Nephron progenitor cell (in vitro differentiated cells): ENCODE measurements around the gene GATAD2A.

Source experiments
- DNase-seq: peaks from one replicate; pipeline ENCODE4 v3.0.0; 2021
- H3K27ac Mint-ChIP-seq: 2 replicates; pipeline ENCODE4 v1.8.0; 2021; ENCODE audit warnings: mild to moderate bottlenecking, moderate library complexity, mixed read lengths
- H3K27me3 Mint-ChIP-seq: 2 replicates; pipeline ENCODE4 v1.8.0; 2021; ENCODE audit warnings: mild to moderate bottlenecking, low read depth, mixed read lengths; ENCODE audit not compliant: poor library complexity
- H3K36me3 Mint-ChIP-seq: 2 replicates; pipeline ENCODE4 v1.8.0; 2021; ENCODE audit warnings: low read depth, mixed read lengths
- H3K4me1 Mint-ChIP-seq: 2 replicates; pipeline ENCODE4 v1.8.0; 2021; ENCODE audit warnings: mixed read lengths
- H3K4me3 Mint-ChIP-seq: 2 replicates; pipeline ENCODE4 v1.8.0; 2021; ENCODE audit warnings: mild to moderate bottlenecking, moderate library complexity, mixed read lengths
- H3K9me3 Mint-ChIP-seq: 2 replicates; pipeline ENCODE4 v1.8.0; 2021; ENCODE audit warnings: mild to moderate bottlenecking, moderate library complexity, mixed read lengths
- TF ChIP-seq, protein P1 (sequence below): fragments of 200-600 bp; sonication (generic); IDR thresholded peaks from 2 replicates; pipeline ENCODE4 v1.5.0; 2021; ENCODE audit warnings: antibody characterized with exemption

GATAD2A gene

DNA sequence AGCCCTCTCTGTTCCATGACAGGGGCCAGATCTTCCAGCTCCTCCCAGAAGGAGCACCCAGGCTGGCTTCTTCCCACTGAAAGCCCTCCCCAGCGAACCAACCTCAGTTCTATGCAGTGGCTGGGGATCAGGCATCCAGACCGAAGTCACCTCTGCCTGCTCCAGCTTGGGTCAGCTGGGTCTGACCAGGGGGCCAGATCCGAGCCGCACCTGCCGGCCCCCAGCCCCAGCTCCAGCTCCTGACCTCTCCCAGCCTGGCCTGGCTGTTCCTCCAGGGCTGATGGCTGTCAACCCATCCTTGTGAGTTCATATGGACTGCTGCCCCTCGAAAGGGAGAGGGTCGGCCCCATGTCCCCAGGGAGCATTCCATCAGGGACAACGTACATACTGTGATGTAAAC, 101.9 kb downstream of the GATAD2A start:
- TF ChIP-seq, protein P1, sequence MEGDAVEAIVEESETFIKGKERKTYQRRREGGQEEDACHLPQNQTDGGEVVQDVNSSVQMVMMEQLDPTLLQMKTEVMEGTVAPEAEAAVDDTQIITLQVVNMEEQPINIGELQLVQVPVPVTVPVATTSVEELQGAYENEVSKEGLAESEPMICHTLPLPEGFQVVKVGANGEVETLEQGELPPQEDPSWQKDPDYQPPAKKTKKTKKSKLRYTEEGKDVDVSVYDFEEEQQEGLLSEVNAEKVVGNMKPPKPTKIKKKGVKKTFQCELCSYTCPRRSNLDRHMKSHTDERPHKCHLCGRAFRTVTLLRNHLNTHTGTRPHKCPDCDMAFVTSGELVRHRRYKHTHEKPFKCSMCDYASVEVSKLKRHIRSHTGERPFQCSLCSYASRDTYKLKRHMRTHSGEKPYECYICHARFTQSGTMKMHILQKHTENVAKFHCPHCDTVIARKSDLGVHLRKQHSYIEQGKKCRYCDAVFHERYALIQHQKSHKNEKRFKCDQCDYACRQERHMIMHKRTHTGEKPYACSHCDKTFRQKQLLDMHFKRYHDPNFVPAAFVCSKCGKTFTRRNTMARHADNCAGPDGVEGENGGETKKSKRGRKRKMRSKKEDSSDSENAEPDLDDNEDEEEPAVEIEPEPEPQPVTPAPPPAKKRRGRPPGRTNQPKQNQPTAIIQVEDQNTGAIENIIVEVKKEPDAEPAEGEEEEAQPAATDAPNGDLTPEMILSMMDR: no peak
- Mint-ChIP-seq H3K36me3 (peaks cover 43% of the 10 kb centered on the region), H3K9me3 (no peaks in the 10 kb centered on the region), H3K4me1 (peaks cover 24% of the 10 kb centered on the region), H3K27me3 (no peaks in the 10 kb centered on the region), H3K4me3 (no peak overlapping the region), H3K27ac (peak overlapping the region; percentile 82)
- DNase-seq: no peak

DNA sequence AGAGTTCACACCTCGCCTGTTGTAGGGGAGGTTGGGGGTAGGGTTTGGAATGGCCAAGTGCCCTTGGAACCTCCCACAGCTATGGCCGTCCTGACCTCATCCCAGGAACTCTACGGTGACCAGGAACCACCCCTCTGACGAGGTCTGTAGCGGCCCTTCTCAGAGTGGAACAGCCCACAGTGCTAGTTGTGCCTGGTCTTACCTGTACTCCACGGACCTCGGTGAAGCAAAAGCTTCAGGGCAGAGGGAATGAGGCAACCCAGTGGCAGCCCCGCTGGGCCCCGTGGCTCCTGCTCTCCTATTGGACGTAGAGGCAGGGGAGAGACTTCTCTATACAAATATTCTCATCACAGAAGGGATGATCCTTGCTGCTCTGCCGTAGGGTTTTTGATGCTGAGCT, 102.7 kb downstream of the GATAD2A start:
- H3K9me3 Mint-ChIP-seq: no peaks in the 10 kb centered on the region

DNA sequence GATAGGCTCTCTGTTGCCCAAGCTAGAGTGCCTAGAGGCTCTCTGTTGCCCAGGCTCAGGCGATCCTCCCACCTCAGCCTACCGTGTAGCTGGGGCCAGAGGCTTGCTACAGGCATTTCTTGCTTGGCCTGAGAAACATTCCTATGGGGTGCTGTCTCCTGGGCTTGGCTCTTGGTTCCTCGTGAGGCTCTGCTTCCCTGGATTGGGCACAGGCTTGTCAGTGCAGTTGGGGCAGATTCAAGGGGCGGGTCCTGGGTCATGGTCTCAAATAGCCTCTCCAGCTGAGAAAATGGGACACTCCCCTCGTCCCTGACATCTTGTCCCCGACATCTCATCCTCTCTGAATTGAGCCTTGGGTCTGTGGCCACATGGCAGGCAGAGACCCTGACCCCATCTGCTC, 105.0 kb downstream of the GATAD2A start:
- Mint-ChIP-seq H3K4me1 (peaks cover 25% of the 10 kb centered on the region), H3K36me3 (peaks cover 24% of the 10 kb centered on the region), H3K27ac (no peak overlapping the region), H3K27me3 (no peaks in the 10 kb centered on the region), H3K9me3 (no peaks in the 10 kb centered on the region), H3K4me3 (no peak overlapping the region)
- TF ChIP-seq, protein P1: no peak
- no peak for DNase-seq

More for the DNA sequence above, 102.7 kb downstream of the GATAD2A start:
- Mint-ChIP-seq H3K4me3 (no peak overlapping the region), H3K27me3 (no peaks in the 10 kb centered on the region), H3K4me1 (peaks cover 25% of the 10 kb centered on the region), H3K27ac (peak overlapping the region; percentile 82), H3K36me3 (peaks cover 36% of the 10 kb centered on the region)
- no peak for DNase-seq
- TF ChIP-seq, protein P1: no peak

DNA sequence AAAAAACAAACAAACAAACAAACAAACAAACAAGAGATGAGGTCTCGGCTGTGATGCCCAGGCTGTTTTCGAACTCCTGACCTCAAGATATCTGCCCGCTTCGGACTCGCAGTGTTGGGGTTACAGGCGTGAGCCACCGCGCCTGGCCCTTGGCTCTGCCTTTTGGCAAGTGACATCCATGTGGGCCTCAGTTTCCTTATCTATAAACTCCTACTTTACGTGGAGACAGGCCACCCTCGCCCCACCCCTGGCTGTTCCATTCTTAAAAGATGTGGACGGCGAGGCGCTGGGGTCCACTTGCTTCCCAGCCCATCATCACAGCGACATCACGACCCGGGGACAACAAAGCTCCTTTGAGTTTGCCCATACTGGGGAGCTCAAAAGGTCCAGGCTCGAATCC, 108.2 kb downstream of the GATAD2A start:
- Mint-ChIP-seq H3K4me3 (no peak overlapping the region), H3K36me3 (peaks cover 11% of the 10 kb centered on the region), H3K9me3 (no peaks in the 10 kb centered on the region), H3K4me1 (peaks cover 16% of the 10 kb centered on the region), H3K27ac (no peak overlapping the region), H3K27me3 (no peaks in the 10 kb centered on the region)
- TF ChIP-seq, protein P1: no peak
- no peak for DNase-seq

DNA sequence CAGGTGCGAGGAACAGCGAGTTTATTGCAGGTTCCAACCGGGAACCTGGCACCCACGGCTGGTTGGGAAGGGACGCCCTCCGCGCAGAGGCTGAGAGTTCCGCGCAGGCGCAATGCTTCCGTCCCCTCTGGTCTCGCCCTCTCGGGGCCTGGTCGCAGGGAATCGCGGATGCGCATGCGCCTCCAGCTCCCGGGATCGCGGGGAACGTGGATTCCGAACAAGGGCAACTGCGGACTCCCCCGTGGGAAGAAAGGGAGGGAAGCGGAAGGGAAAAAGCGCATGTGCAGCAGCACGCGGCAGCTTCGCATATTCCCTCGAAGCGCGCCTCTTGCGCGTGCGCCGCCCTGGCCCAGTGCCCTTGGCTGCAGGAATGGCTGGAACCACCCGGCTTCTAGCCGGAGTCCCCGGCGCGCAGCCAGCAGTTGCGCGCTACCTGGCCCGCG, 108.8 kb downstream of the GATAD2A start:
- DNase-seq: no peak
- peaks cover 19% of the 10 kb centered on the region for H3K4me1 Mint-ChIP-seq
- H3K36me3 Mint-ChIP-seq: peaks cover 15% of the 10 kb centered on the region
- H3K27ac Mint-ChIP-seq: no peak overlapping the region
- no peak overlapping the region for H3K4me3 Mint-ChIP-seq
- TF ChIP-seq, protein P1: no peak
- no peaks in the 10 kb centered on the region for H3K9me3 Mint-ChIP-seq
- no peaks in the 10 kb centered on the region for H3K27me3 Mint-ChIP-seq

DNA sequence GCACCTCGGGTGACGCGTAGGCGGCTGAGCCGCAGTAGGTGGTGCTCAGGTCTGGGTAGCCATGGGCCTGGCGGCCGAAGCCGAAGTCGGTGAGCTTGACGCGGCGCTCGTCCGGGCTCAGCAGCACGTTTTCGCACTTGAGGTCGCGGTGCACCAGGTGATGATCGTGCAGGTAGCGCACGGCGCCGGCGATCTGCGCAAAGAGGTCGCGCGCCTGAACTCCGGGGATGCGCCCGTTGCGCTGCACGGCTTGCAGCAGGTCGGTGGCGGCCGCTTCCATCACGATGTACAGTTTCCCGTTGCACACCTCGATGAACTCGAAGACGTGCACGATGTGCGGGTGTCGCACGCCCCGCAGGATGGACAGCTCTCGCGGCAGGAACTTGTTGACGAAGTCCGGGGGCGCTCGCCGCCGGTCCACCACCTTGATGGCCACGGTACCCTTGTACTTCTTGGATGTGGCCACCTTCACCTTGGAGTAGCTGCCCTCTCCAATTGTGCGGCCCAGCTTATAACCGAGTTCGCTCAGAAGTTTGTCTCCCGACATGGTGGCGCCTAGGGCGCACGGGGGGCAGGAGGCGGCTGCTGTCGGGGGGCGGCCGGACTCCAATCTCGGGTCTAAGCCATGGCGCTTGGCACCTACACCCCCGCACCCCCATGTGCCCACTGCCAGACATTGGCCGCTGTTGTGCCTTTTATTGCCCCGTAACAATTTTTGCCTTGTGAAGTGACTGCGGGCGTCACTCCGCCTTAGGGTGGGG, 109.6 kb downstream of the GATAD2A start, which contains the start of gene TSSK6:
TSS of gene TSSK6 (minus strand) at position 668 of the 761 bp plus-strand sequence. CDS start at position 547, 121 bp downstream.
- Mint-ChIP-seq H3K36me3 (peaks cover 23% of the 10 kb centered on the region), H3K27ac (peak within 1 kb of the TSS; percentile 86), H3K27me3 (no peaks in the 10 kb centered on the region), H3K4me3 (peak within 1 kb of the TSS; percentile 93), H3K4me1 (peaks cover 25% of the 10 kb centered on the region), H3K9me3 (no peaks in the 10 kb centered on the region)
- no peak for DNase-seq
- TF ChIP-seq, protein P1: no peak
